OCI-LY1 (cell line): ENCODE results near the gene MINDY4.

Experiments
- H2AFZ ChIP-seq: fragments of 200-600 bp; sonication (generic), shearing (Covaris generic); 2 replicates; pipeline ENCODE4 v1.6.0; 2014; ENCODE audit warnings: antibody characterized with exemption, mild to moderate bottlenecking, low read length
- H3F3A ChIP-seq: fragments of 200-600 bp; sonication (generic), shearing (Covaris generic); 2 replicates; pipeline ENCODE4 v1.6.0; 2014; ENCODE audit warnings: mild to moderate bottlenecking, antibody characterized with exemption, low read length, moderate library complexity; ENCODE audit not compliant: insufficient read depth
- H3K27ac ChIP-seq: fragments of 200-600 bp; sonication (generic); 2 replicates; pipeline ENCODE4 v1.5.1; 2014; ENCODE audit warnings: low read length, mixed run types, mild to moderate bottlenecking, low read depth; ENCODE audit not compliant: poor library complexity, severe bottlenecking
- H3K27me3 ChIP-seq: fragments of 200-600 bp; sonication (generic); 2 replicates; pipeline ENCODE4 v1.6.0; 2014; ENCODE audit warnings: antibody characterized with exemption, mild to moderate bottlenecking, low read length, moderate library complexity; ENCODE audit not compliant: insufficient read depth
- H3K36me3 ChIP-seq: fragments of 200-600 bp; sonication (generic); 2 replicates; pipeline ENCODE4 v1.6.1; 2014; ENCODE audit warnings: mild to moderate bottlenecking, antibody characterized with exemption, low read length, moderate library complexity, mixed read lengths; ENCODE audit not compliant: insufficient read depth
- H3K4me1 ChIP-seq: fragments of 200-600 bp; sonication (generic); 2 replicates; pipeline ENCODE4 v1.5.1; 2014; ENCODE audit warnings: mild to moderate bottlenecking, low read length, moderate library complexity; ENCODE audit not compliant: insufficient read depth, severe bottlenecking
- H3K4me2 ChIP-seq: fragments of 200-600 bp; sonication (generic), shearing (Covaris generic); 2 replicates; pipeline ENCODE4 v1.6.1; 2014; ENCODE audit warnings: low read length
- H3K4me3 ChIP-seq: fragments of 200-600 bp; sonication (generic); 2 replicates; pipeline ENCODE4 v1.5.1; 2014; ENCODE audit warnings: low read length, low read depth, mild to moderate bottlenecking, mixed read lengths; ENCODE audit not compliant: poor library complexity, severe bottlenecking
- H3K79me2 ChIP-seq: fragments of 200-600 bp; shearing (Covaris generic); 2 replicates; pipeline ENCODE4 v1.6.1; 2016; ENCODE audit warnings: mixed run types, low read length, mixed read lengths; ENCODE audit not compliant: insufficient read depth
- H3K9ac ChIP-seq: fragments of 200-600 bp; sonication (generic), shearing (Covaris generic); 2 replicates; pipeline ENCODE4 v1.6.1; 2014; ENCODE audit warnings: mild to moderate bottlenecking, low read length, mixed read lengths
- H3K9me2 ChIP-seq: fragments of 200-600 bp; sonication (generic), shearing (Covaris generic); 2 replicates; pipeline ENCODE4 v1.6.1; 2014; ENCODE audit warnings: low read depth, mild to moderate bottlenecking, low read length, mixed read lengths
- H3K9me3 ChIP-seq: fragments of 200-600 bp; shearing (Covaris generic); 2 replicates; pipeline ENCODE4 v1.6.1; 2014; ENCODE audit warnings: low read length, mixed read lengths
- H4K20me1 ChIP-seq: fragments of 200-600 bp; sonication (generic), shearing (Covaris generic); 2 replicates; pipeline ENCODE4 v1.6.0; 2016; ENCODE audit warnings: mild to moderate bottlenecking, low read length; ENCODE audit not compliant: insufficient read depth
- CTCF ChIP-seq: fragments of 200-600 bp; sonication (generic), shearing (Covaris generic); IDR thresholded peaks from 2 replicates; pipeline ENCODE4 v1.5.1; 2017; ENCODE audit warnings: mild to moderate bottlenecking, antibody characterized with exemption, low read length, moderate library complexity, mixed read lengths
- EZH2 ChIP-seq: fragments of 200-600 bp; sonication (generic), shearing (Covaris generic); IDR thresholded peaks from 2 replicates; pipeline ENCODE4 v1.8.0; 2017; ENCODE audit warnings: borderline replicate concordance, mixed run types, mild to moderate bottlenecking, antibody characterized with exemption, low read length, moderate library complexity, mixed read lengths

MINDY4 gene

DNA sequence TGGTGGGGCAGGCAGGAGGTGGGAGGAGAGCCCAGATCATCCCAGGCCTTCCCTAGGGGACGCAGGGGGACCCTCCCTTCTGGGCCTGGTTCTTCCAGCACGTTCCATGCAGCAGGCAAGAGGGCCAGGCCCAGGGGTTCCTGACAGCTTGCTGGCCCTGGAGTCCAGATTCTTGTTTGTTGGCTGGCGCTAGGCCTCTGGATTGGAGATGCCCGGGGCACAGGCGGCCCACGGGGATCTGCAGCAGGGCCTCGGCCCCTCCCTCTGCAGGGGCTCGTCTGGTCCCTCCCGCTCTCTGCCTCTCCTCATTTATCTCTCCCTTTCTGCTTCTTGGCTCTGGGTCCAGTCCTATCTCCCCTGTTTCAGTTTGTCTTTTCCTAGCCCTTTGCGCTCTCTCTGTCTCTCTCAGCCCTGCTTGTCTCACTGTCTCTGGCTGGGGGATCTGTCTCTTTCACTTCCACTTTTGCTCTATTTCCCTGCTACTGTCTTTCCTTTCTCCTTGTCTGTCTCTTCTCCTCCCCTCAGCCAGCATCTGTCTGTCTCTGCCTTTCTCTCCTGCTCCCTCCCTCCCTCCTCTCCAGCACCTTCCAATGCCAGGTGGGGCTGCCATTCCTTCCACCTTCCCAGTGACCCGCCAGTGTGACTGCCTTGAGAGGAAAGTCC lies 139.3 kb downstream of the MINDY4 start:
- Histone ChIP-seq H3K9ac (no peak overlapping the region), H3K4me3 (no peak overlapping the region), H4K20me1 (no peaks in the 10 kb centered on the region), H3K36me3 (no peaks in the 10 kb centered on the region), H3K27me3 (no peaks in the 10 kb centered on the region; the same call in 1 of the 2 replicates), H3K4me1 (no peaks in the 10 kb centered on the region), H3F3A (no peaks in the 10 kb centered on the region), H3K27ac (no peak overlapping the region), H3K4me2 (no peak overlapping the region), H3K79me2 (no peaks in the 10 kb centered on the region), H2AFZ (no peak overlapping the region), H3K9me2 (no peaks in the 10 kb centered on the region), H3K9me3 (no peaks in the 10 kb centered on the region)
- TF ChIP-seq CTCF (no peak), EZH2 (no peak)

- H4K20me1 ChIP-seq = no peaks in the 10 kb centered on the region
- H3K4me1 ChIP-seq = no peaks in the 10 kb centered on the region
- no peak overlapping the region for H3K4me2 ChIP-seq
- H3K9ac ChIP-seq = no peak overlapping the region
- TF ChIP-seq EZH2 (no peak), CTCF (no peak)
- no peak overlapping the region for H3K4me3 ChIP-seq
- no peaks in the 10 kb centered on the region; the same call in 1 of the 2 replicates for H3K27me3 ChIP-seq
- no peaks in the 10 kb centered on the region for H3K79me2 ChIP-seq
- no peaks in the 10 kb centered on the region for H3K36me3 ChIP-seq
- H2AFZ ChIP-seq = no peak overlapping the region
- H3F3A ChIP-seq = no peaks in the 10 kb centered on the region
- H3K27ac ChIP-seq = no peak overlapping the region
- no peaks in the 10 kb centered on the region for H3K9me3 ChIP-seq
- no peaks in the 10 kb centered on the region for H3K9me2 ChIP-seq
Measured at GRCh38 chr7:30911133-30911532, 139.9 kb downstream of the MINDY4 start.

- no peaks in the 10 kb centered on the region for H3K4me1 ChIP-seq
- H3K9ac ChIP-seq = no peak within 1 kb of the TSS
Measured at GRCh38 chr7:30911561-30911969, 140.3 kb downstream of the MINDY4 start, which contains the start of gene AQP1. AQP1 (plus strand) TSS chr7:30911853; CDS start chr7:30911910, 57 bp downstream.

More at GRCh38 chr7:30911561-30911969, 140.3 kb downstream of the MINDY4 start, which contains the start of gene AQP1:
- H3K9me2 ChIP-seq = no peaks in the 10 kb centered on the region
- no peak within 1 kb of the TSS for H3K4me2 ChIP-seq
- TF ChIP-seq CTCF (no peak), EZH2 (no peak)
- no peak within 1 kb of the TSS for H2AFZ ChIP-seq
- no peak within 1 kb of the TSS for H3K4me3 ChIP-seq
- H3K27ac ChIP-seq = no peak within 1 kb of the TSS
- H3K9me3 ChIP-seq = no peaks in the 10 kb centered on the region
- no peaks in the 10 kb centered on the region for H3F3A ChIP-seq
- H4K20me1 ChIP-seq = no peaks in the 10 kb centered on the region
- no peaks in the 10 kb centered on the region; the same call in 1 of the 2 replicates for H3K27me3 ChIP-seq
- no peaks in the 10 kb centered on the region for H3K36me3 ChIP-seq
- H3K79me2 ChIP-seq = no peaks in the 10 kb centered on the region
